GM18502 (cell line): ENCODE measurements around the gene FBXW2.
A peak's percentile ranks its signal among the peaks of the same experiment; 100 is the strongest.

Experiments used
- ATAC-seq: cut with Tn5 transposase; IDR thresholded peaks from one replicate; pipeline ENCODE4 v1.9.1; 2021; ENCODE audit warnings: mild to moderate bottlenecking; ENCODE audit not compliant: unreplicated experiment, poor library complexity

Gene FBXW2

GRCh38 chr9:120780367-120780766, 12.8 kb downstream of the FBXW2 start:
- ATAC-seq = no peak

GRCh38 chr9:120779227-120779626, 14.0 kb downstream of the FBXW2 start:
- ATAC-seq = no peak

- no peak for ATAC-seq
Observed at GRCh38 chr9:120778758-120779157, 14.5 kb downstream of the FBXW2 start.

- ATAC-seq = no peak
Observed at GRCh38 chr9:120777229-120777628, 16.0 kb downstream of the FBXW2 start.

- ATAC-seq = no peak
Observed at GRCh38 chr9:120776788-120777187, 16.4 kb downstream of the FBXW2 start.

- ATAC-seq = no peak
Observed at GRCh38 chr9:120775859-120776258, 17.4 kb downstream of the FBXW2 start.

GRCh38 chr9:120774719-120775118, 18.5 kb downstream of the FBXW2 start:
- ATAC-seq = no peak

- ATAC-seq = no peak
Observed at GRCh38 chr9:120773256-120773655, 20.0 kb downstream of the FBXW2 start.

- no peak for ATAC-seq
Observed at GRCh38 chr9:120770931-120771330, 22.3 kb downstream of the FBXW2 start.

- no peak for ATAC-seq
Observed at GRCh38 chr9:120768886-120769285, 24.3 kb downstream of the FBXW2 start.

- ATAC-seq = no peak
Observed at GRCh38 chr9:120768247-120768646, 25.0 kb downstream of the FBXW2 start.

- ATAC-seq = no peak
Observed at GRCh38 chr9:120767451-120767850, 25.8 kb downstream of the FBXW2 start.

- no peak for ATAC-seq
Observed at GRCh38 chr9:120765910-120766425, 27.2 kb downstream of the FBXW2 start.

GRCh38 chr9:120764476-120764875, 28.7 kb downstream of the FBXW2 start:
- ATAC-seq = no peak

GRCh38 chr9:120761006-120761405, 32.2 kb downstream of the FBXW2 start:
- no peak for ATAC-seq

GRCh38 chr9:120759755-120760400, 33.3 kb downstream of the FBXW2 start:
- no peak for ATAC-seq

- ATAC-seq = no peak
Observed at GRCh38 chr9:120758544-120758943, 34.7 kb downstream of the FBXW2 start.

GRCh38 chr9:120757026-120757913, 35.9 kb downstream of the FBXW2 start:
- ATAC-seq = no peak

- no peak for ATAC-seq
Observed at GRCh38 chr9:120756531-120756930, 36.7 kb downstream of the FBXW2 start.

- peak; percentile 57 for ATAC-seq
Observed at GRCh38 chr9:120755810-120756434, 37.3 kb downstream of the FBXW2 start.

GRCh38 chr9:120755044-120755443, 38.2 kb downstream of the FBXW2 start:
- peak; percentile 80 for ATAC-seq
